ENCODE data around the gene C6orf52.
A peak's percentile ranks its signal among the peaks of the same experiment; 100 is the strongest.

Gene C6orf52

GRCh38 chr6:10640412-10640811, 54.0 kb downstream of the C6orf52 start (continued):
- TF ChIP-seq, protein P1, sequence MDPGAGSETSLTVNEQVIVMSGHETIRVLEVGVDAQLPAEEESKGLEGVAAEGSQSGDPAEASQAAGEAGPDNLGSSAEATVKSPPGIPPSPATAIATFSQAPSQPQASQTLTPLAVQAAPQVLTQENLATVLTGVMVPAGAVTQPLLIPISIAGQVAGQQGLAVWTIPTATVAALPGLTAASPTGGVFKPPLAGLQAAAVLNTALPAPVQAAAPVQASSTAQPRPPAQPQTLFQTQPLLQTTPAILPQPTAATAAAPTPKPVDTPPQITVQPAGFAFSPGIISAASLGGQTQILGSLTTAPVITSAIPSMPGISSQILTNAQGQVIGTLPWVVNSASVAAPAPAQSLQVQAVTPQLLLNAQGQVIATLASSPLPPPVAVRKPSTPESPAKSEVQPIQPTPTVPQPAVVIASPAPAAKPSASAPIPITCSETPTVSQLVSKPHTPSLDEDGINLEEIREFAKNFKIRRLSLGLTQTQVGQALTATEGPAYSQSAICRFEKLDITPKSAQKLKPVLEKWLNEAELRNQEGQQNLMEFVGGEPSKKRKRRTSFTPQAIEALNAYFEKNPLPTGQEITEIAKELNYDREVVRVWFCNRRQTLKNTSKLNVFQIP (CRISPR knock-in tag; IDR thresholded peaks at IDR 0.05; ENCODE audit: borderline replicate concordance, low read depth): no peak
- TF ChIP-seq SNAI2 (CRISPR knock-in tag; IDR thresholded peaks at IDR 0.05) (no peak), TOX (CRISPR knock-in tag; IDR thresholded peaks at IDR 0.05; ENCODE audit: borderline replicate concordance) (no peak)

DNA sequence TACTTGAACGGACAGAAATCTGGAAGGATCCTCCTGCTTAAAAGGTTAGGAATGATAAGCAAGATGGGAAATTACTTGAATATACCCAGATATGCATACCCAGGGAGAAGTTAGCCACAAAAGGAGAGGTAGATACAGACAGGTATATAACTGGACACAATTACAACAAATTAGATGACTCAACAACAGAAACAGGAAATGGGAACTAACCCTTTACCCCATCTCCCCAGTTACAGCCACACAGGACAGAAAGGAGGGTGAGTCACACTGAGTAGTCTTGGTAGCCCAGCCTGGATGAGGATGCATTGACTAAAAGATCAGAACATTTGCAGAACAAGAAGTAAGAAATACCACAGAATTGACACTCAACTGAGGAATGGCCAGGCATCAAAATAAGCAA, 61.2 kb downstream of the C6orf52 start:
- TF ChIP-seq, protein P2, sequence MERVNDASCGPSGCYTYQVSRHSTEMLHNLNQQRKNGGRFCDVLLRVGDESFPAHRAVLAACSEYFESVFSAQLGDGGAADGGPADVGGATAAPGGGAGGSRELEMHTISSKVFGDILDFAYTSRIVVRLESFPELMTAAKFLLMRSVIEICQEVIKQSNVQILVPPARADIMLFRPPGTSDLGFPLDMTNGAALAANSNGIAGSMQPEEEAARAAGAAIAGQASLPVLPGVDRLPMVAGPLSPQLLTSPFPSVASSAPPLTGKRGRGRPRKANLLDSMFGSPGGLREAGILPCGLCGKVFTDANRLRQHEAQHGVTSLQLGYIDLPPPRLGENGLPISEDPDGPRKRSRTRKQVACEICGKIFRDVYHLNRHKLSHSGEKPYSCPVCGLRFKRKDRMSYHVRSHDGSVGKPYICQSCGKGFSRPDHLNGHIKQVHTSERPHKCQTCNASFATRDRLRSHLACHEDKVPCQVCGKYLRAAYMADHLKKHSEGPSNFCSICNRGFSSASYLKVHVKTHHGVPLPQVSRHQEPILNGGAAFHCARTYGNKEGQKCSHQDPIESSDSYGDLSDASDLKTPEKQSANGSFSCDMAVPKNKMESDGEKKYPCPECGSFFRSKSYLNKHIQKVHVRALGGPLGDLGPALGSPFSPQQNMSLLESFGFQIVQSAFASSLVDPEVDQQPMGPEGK (CRISPR knock-in tag; IDR thresholded peaks at IDR 0.05; ENCODE audit: borderline replicate concordance): no peak
- no peak for TF ChIP-seq ZC3H10 (CRISPR knock-in tag; IDR thresholded peaks at IDR 0.05)
- no peak for TF ChIP-seq ISL1 (CRISPR knock-in tag; IDR thresholded peaks at IDR 0.05)
- TF ChIP-seq ZFP3 (CRISPR knock-in tag; IDR thresholded peaks at IDR 0.05): no peak
- no peak for TF ChIP-seq SNAI2 (CRISPR knock-in tag; IDR thresholded peaks at IDR 0.05)
- TF ChIP-seq ARNTL (CRISPR knock-in tag; IDR thresholded peaks at IDR 0.05; ENCODE audit: borderline replicate concordance, low read depth): no peak
- no peak for TF ChIP-seq ZNF70 (CRISPR knock-in tag; IDR thresholded peaks at IDR 0.05)
- TF ChIP-seq RARB (CRISPR knock-in tag; IDR thresholded peaks at IDR 0.05): no peak
- TF ChIP-seq ESRRG (CRISPR knock-in tag; IDR thresholded peaks at IDR 0.05): no peak
- no peak for TF ChIP-seq OSR1 (CRISPR knock-in tag; IDR thresholded peaks at IDR 0.05)

GRCh38 chr6:10630178-10630577, 64.2 kb downstream of the C6orf52 start:
- no peak for TF ChIP-seq GLIS3 (CRISPR knock-in tag; IDR thresholded peaks at IDR 0.05)
- no peak for TF ChIP-seq TCF4 (CRISPR knock-in tag; IDR thresholded peaks at IDR 0.05; ENCODE audit: borderline replicate concordance)
- no peak for TF ChIP-seq ZFP30 (CRISPR knock-in tag; IDR thresholded peaks at IDR 0.05)
- TF ChIP-seq, protein P3, sequence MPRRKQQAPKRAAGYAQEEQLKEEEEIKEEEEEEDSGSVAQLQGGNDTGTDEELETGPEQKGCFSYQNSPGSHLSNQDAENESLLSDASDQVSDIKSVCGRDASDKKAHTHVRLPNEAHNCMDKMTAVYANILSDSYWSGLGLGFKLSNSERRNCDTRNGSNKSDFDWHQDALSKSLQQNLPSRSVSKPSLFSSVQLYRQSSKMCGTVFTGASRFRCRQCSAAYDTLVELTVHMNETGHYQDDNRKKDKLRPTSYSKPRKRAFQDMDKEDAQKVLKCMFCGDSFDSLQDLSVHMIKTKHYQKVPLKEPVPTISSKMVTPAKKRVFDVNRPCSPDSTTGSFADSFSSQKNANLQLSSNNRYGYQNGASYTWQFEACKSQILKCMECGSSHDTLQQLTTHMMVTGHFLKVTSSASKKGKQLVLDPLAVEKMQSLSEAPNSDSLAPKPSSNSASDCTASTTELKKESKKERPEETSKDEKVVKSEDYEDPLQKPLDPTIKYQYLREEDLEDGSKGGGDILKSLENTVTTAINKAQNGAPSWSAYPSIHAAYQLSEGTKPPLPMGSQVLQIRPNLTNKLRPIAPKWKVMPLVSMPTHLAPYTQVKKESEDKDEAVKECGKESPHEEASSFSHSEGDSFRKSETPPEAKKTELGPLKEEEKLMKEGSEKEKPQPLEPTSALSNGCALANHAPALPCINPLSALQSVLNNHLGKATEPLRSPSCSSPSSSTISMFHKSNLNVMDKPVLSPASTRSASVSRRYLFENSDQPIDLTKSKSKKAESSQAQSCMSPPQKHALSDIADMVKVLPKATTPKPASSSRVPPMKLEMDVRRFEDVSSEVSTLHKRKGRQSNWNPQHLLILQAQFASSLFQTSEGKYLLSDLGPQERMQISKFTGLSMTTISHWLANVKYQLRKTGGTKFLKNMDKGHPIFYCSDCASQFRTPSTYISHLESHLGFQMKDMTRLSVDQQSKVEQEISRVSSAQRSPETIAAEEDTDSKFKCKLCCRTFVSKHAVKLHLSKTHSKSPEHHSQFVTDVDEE (CRISPR knock-in tag; IDR thresholded peaks at IDR 0.05): no peak
- TF ChIP-seq, protein P4, sequence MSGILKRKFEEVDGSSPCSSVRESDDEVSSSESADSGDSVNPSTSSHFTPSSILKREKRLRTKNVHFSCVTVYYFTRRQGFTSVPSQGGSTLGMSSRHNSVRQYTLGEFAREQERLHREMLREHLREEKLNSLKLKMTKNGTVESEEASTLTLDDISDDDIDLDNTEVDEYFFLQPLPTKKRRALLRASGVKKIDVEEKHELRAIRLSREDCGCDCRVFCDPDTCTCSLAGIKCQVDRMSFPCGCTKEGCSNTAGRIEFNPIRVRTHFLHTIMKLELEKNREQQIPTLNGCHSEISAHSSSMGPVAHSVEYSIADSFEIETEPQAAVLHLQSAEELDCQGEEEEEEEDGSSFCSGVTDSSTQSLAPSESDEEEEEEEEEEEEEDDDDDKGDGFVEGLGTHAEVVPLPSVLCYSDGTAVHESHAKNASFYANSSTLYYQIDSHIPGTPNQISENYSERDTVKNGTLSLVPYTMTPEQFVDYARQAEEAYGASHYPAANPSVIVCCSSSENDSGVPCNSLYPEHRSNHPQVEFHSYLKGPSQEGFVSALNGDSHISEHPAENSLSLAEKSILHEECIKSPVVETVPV (CRISPR knock-in tag; IDR thresholded peaks at IDR 0.05): no peak
- no peak for TF ChIP-seq BACH2 (CRISPR knock-in tag; IDR thresholded peaks at IDR 0.05; ENCODE audit: borderline replicate concordance)
- no peak for TF ChIP-seq TOX (CRISPR knock-in tag; IDR thresholded peaks at IDR 0.05; ENCODE audit: borderline replicate concordance)
- TF ChIP-seq OSR1 (CRISPR knock-in tag; IDR thresholded peaks at IDR 0.05): no peak
- no peak for TF ChIP-seq ESRRG (CRISPR knock-in tag; IDR thresholded peaks at IDR 0.05)
- no peak for TF ChIP-seq RARB (CRISPR knock-in tag; IDR thresholded peaks at IDR 0.05)
- no peak for TF ChIP-seq ZC3H10 (CRISPR knock-in tag; IDR thresholded peaks at IDR 0.05)
- no peak for TF ChIP-seq SNAI2 (CRISPR knock-in tag; IDR thresholded peaks at IDR 0.05)
- TF ChIP-seq ZNF70 (CRISPR knock-in tag; IDR thresholded peaks at IDR 0.05): no peak
- TF ChIP-seq PPARA (CRISPR knock-in tag; IDR thresholded peaks at IDR 0.05; ENCODE audit: borderline replicate concordance): no peak
- no peak for TF ChIP-seq ZNF565 (CRISPR knock-in tag; conservative IDR thresholded peaks at IDR 0.05; ENCODE audit: low read depth)
- TF ChIP-seq ZFP3 (CRISPR knock-in tag; IDR thresholded peaks at IDR 0.05): no peak
- no peak for TF ChIP-seq ARNTL (CRISPR knock-in tag; IDR thresholded peaks at IDR 0.05; ENCODE audit: borderline replicate concordance, low read depth)
- no peak for TF ChIP-seq ZNF8 (CRISPR knock-in tag; IDR thresholded peaks at IDR 0.05)
- TF ChIP-seq, protein P5, sequence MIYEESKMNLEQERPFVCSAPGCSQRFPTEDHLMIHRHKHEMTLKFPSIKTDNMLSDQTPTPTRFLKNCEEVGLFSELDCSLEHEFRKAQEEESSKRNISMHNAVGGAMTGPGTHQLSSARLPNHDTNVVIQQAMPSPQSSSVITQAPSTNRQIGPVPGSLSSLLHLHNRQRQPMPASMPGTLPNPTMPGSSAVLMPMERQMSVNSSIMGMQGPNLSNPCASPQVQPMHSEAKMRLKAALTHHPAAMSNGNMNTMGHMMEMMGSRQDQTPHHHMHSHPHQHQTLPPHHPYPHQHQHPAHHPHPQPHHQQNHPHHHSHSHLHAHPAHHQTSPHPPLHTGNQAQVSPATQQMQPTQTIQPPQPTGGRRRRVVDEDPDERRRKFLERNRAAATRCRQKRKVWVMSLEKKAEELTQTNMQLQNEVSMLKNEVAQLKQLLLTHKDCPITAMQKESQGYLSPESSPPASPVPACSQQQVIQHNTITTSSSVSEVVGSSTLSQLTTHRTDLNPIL (CRISPR knock-in tag; IDR thresholded peaks at IDR 0.05; ENCODE audit: low read depth): no peak
- TF ChIP-seq, protein P2 (CRISPR knock-in tag; IDR thresholded peaks at IDR 0.05; ENCODE audit: borderline replicate concordance): no peak
- no peak for ATAC-seq

More for the DNA sequence above, 61.2 kb downstream of the C6orf52 start:
- ATAC-seq: peak; percentile 98
